K562 (cell line): ENCODE results near the gene FUT9. TPM values are rescaled to one million over a fixed set of nuclear protein-coding genes. Genes with fewer than 3 reads are reported as not detected.

Source experiments
- ATAC-seq: fragments of 200-7000 bp; cut with Tn5 transposase; 3 replicates; pipeline ENCODE4 v1.9.1; 2020; ENCODE audit warnings: moderate library complexity
- BruUV-seq: library from RNA; stranded (reverse); fragments of 400-500 nt; replicated peaks from 2 replicates; lab custom pipeline; 2021; lab: Mats Ljungman, UMichigan
- CTCF ChIA-PET: fragments of 300-600 bp; formaldehyde crosslinking; extraction: SDS; loops from one replicate; lab custom pipeline; 2021; ENCODE audit warnings: low intra/inter-chr PET ratio; lab: Yijun Ruan, JAX
- POLR2A ChIA-PET: fragments of 300-600, 350-650 bp; sonication (Branson Sonifier 250); formaldehyde crosslinking; extraction: SDS; loops from one replicate; lab custom pipeline; 2021; ENCODE audit warnings: antibody characterized with exemption, inconsistent platforms; lab: Yijun Ruan, JAX
- DNase-seq, 4 experiments: peaks; one replicate each; pipeline versions ENCODE4 v3.0.0 to v3.0.0-alpha.2; 2011 to 2018; ENCODE audit warnings: low spot score in 3 of 4, mixed read lengths in 3 of 4; ENCODE audit errors: extremely low read depth in 1 of 4
- FAIRE-seq: peaks from 2 replicates; lab custom pipeline; 2011; peaks lifted over from hg19 to GRCh38; lab: Jason Lieb, UNC
- H2AFZ ChIP-seq: 2 replicates; pipeline ENCODE4 v1.6.0; 2011; ENCODE audit warnings: low read depth, low read length, control low read depth, inconsistent platforms
- H3K27ac ChIP-seq: fragments of 200-600 bp; 3 replicates; pipeline ENCODE4 v1.8.0; 2011; ENCODE audit warnings: low read depth, mild to moderate bottlenecking, control low read depth, inconsistent platforms, low read length, moderate library complexity, mixed read lengths; ENCODE audit errors: extremely low read depth
- H3K27me3 ChIP-seq, 2 experiments: fragments of 300-600 bp in 1 of 2; 2 replicates in 1 of 2; 3 replicates in 1 of 2; pipeline versions ENCODE4 v1.6.0 to v1.8.0; 2011; ENCODE audit warnings: inconsistent platforms in 2 of 2, low read length in 2 of 2, mild to moderate bottlenecking in 1 of 2, mixed read lengths in 1 of 2, moderate library complexity in 1 of 2; ENCODE audit not compliant: control insufficient read depth in 2 of 2, insufficient read depth in 2 of 2
- H3K36me3 ChIP-seq: fragments of 300-600 bp; 3 replicates; pipeline ENCODE4 v1.8.0; 2011; ENCODE audit warnings: mild to moderate bottlenecking, low read length, inconsistent platforms; ENCODE audit not compliant: control insufficient read depth, insufficient read depth
- H3K4me1 ChIP-seq, 2 experiments: fragments of 200-600 bp in 1 of 2; replicated peaks in 1 of 2; 2 replicates in 1 of 2; 3 replicates in 1 of 2; pipeline versions ENCODE4 v1.5.1 to v1.8.0; 2011; ENCODE audit warnings: inconsistent platforms in 2 of 2, low read length in 2 of 2, mild to moderate bottlenecking in 1 of 2, mixed read lengths in 1 of 2, moderate library complexity in 1 of 2; ENCODE audit not compliant: control insufficient read depth in 2 of 2, insufficient read depth in 2 of 2
- H3K4me2 ChIP-seq: 2 replicates; pipeline ENCODE4 v1.6.1; 2011; ENCODE audit warnings: low read length, control low read depth, inconsistent platforms, mixed read lengths; ENCODE audit not compliant: insufficient read depth
- H3K4me3 ChIP-seq: fragments of 200-600 bp; sonication (generic), shearing (Covaris generic); 2 replicates; pipeline ENCODE4 v1.5.1; 2016; ENCODE audit warnings: control low read depth, inconsistent platforms
- H3K79me2 ChIP-seq: fragments of 200-600 bp; 3 replicates; pipeline ENCODE4 v1.8.0; 2011; ENCODE audit warnings: low read length, inconsistent platforms; ENCODE audit not compliant: control insufficient read depth, insufficient read depth
- H3K9ac ChIP-seq, 2 experiments: 2 replicates each; pipeline versions ENCODE4 v1.6.0 to v1.6.1; 2011; ENCODE audit warnings: low read depth in 2 of 2, low read length in 2 of 2, control low read depth in 1 of 2, inconsistent platforms in 1 of 2, mild to moderate bottlenecking in 1 of 2, mixed read lengths in 1 of 2; ENCODE audit not compliant: insufficient read depth in 1 of 2
- H3K9me1 ChIP-seq: one replicate; pipeline ENCODE4 v1.6.0; 2011; ENCODE audit warnings: inconsistent platforms, mild to moderate bottlenecking, low read length, moderate library complexity; ENCODE audit not compliant: control insufficient read depth, insufficient read depth
- H3K9me3 ChIP-seq: replicated peaks from 2 replicates; pipeline ENCODE4 v1.5.1; 2011; ENCODE audit warnings: low read depth, low read length, inconsistent platforms; ENCODE audit not compliant: control insufficient read depth, insufficient read depth
- H4K20me1 ChIP-seq: replicated peaks from 2 replicates; pipeline ENCODE4 v1.6.1; 2011; ENCODE audit warnings: low read length, inconsistent platforms, mixed read lengths; ENCODE audit not compliant: control insufficient read depth, insufficient read depth
- E2F5 ChIP-seq: sonication (generic); formaldehyde crosslinking; IDR thresholded peaks from 2 replicates; pipeline ENCODE4 v1.8.0; 2022; ENCODE audit warnings: mild to moderate bottlenecking, missing genetic modification reagents
- MAFK ChIP-seq: IDR thresholded peaks from 2 replicates; pipeline ENCODE4 v1.6.1; 2011; ENCODE audit warnings: low read length, improper control_type of control experiment
- NFE2L1 ChIP-seq: fragments of 450-650 bp; IDR thresholded peaks from 2 replicates; pipeline ENCODE4 v1.6.1; 2016; ENCODE audit warnings: missing genetic modification characterization, low read depth, mild to moderate bottlenecking, missing compliant biosample characterization, moderate library complexity, borderline replicate concordance
- RBM15 ChIP-seq: fragments of 200-400 bp; formaldehyde crosslinking; IDR thresholded peaks from 2 replicates; pipeline ENCODE4 v1.6.1; 2018; ENCODE audit warnings: mild to moderate bottlenecking, low read length, moderate library complexity; ENCODE audit not compliant: insufficient read depth
- SP2 ChIP-seq: IDR thresholded peaks from 2 replicates; pipeline ENCODE4 v1.6.1; 2011; ENCODE audit warnings: mild to moderate bottlenecking, low read depth, low read length, moderate library complexity; ENCODE audit not compliant: poor library complexity, severe bottlenecking; ENCODE audit errors: extremely low read depth
- ZNF133 ChIP-seq: fragments of 250-450 bp; sonication (Bioruptor Pico); IDR thresholded peaks from 2 replicates; pipeline ENCODE4 v1.4.0; 2020; ENCODE audit warnings: mild to moderate bottlenecking
- ZNF511 ChIP-seq: sonication (generic); formaldehyde crosslinking; IDR thresholded peaks from 2 replicates; pipeline ENCODE4 v1.8.0; 2022; ENCODE audit warnings: mild to moderate bottlenecking, missing genetic modification reagents
- ZNF76 ChIP-seq: fragments of 250-450 bp; sonication (Bioruptor Pico); IDR thresholded peaks from 2 replicates; pipeline ENCODE4 v1.4.0; 2020; ENCODE audit warnings: mild to moderate bottlenecking, moderate library complexity, borderline replicate concordance
- in situ Hi-C: fragments of 300-500 bp; cut with MboI; formaldehyde crosslinking; loops from 4 replicates; pipeline ENCODE4 v1.15.0; 2018; ENCODE audit warnings: inconsistent platforms, mixed read lengths
- intact Hi-C: fragments of 100-400 bp; cut with micrococcal nuclease; formaldehyde crosslinking; loops from 2 replicates; pipeline ENCODE4 v1.14.2; 2022
- polyA plus RNA-seq, 8 experiments: library from polyadenylated mRNA; depleted of rRNA in 4 of 8; stranded (reverse) in 5 of 8; unstranded in 3 of 8; fragments of >200 nt; fragmentation: Nextera tagmentation in 2 of 8; fragmentation: Illumina TruSeq in 1 of 8; extraction: Ambion mirVana in 2 of 8; extraction: Trizol in 1 of 8; gene quantifications; 2 replicates each; pipeline versions ENCODE4 v1.2.1 to v1.2.3, GENCODE V29; 2011 to 2014; ENCODE audit warnings: inconsistent platforms in 1 of 8, missing spikeins in 1 of 8
- total RNA-seq, 7 experiments: library from RNA; depleted of rRNA in 6 of 7; stranded (reverse); fragments of >200 nt in 6 of 7; fragmentation: Illumina TruSeq in 2 of 7; extraction: Trizol in 2 of 7; gene quantifications; 2 replicates each; pipeline versions ENCODE4 v1.2.1 to v1.2.3, GENCODE V29; 2011 to 2021; ENCODE audit warnings: low replicate concordance in 1 of 7

Gene FUT9
- total and polyA plus RNA-seq, 9 of the 15 experiments (the other 6 are each of a cell fraction or from before 2014, with no cell fraction given) = not detected

GRCh38 chr6:96022225-96022624 lies 6.5 kb downstream of the FUT9 start:
- in situ Hi-C loops (no loop called here), intact Hi-C loops (no loop called here)
- Histone ChIP-seq H3K36me3 (no peaks in the 10 kb centered on the region), H2AFZ (no peak overlapping the region), H3K4me3 (no peak overlapping the region), H3K9ac (no peak overlapping the region), H3K27ac (no peak overlapping the region), H3K9me3 (no peaks in the 10 kb centered on the region), H3K27me3 (no peaks in the 10 kb centered on the region), H3K79me2 (no peaks in the 10 kb centered on the region), H3K9me1 (no peaks in the 10 kb centered on the region), H3K4me1 (no peaks in the 10 kb centered on the region), H4K20me1 (no peaks in the 10 kb centered on the region), H3K4me2 (no peak overlapping the region)
- DNase-seq (no peak), FAIRE-seq (no peak), ATAC-seq (no peak)
- no TSS peak for BruUV-seq
- POLR2A ChIA-PET = no interaction called here
- TF ChIP-seq ZNF76 (CRISPR knock-in tag) (no peak), MAFK (no peak), RBM15 (no peak), ZNF511 (CRISPR knock-in tag) (no peak), ZNF133 (CRISPR knock-in tag) (no peak), SP2 (no peak), NFE2L1 (no peak), E2F5 (CRISPR knock-in tag) (no peak)
- CTCF ChIA-PET = no interaction called here
